HG02588 (cell line): ENCODE results near the gene FBXO46.
A peak's percentile ranks its signal among the peaks of the same experiment; 100 is the strongest.

ENCODE experiments used
- ATAC-seq: cut with Tn5 transposase; IDR thresholded peaks from one replicate; pipeline ENCODE4 v1.9.1; 2021; ENCODE audit warnings: mild to moderate bottlenecking, moderate library complexity; ENCODE audit not compliant: unreplicated experiment

The FBXO46 gene, protein sequence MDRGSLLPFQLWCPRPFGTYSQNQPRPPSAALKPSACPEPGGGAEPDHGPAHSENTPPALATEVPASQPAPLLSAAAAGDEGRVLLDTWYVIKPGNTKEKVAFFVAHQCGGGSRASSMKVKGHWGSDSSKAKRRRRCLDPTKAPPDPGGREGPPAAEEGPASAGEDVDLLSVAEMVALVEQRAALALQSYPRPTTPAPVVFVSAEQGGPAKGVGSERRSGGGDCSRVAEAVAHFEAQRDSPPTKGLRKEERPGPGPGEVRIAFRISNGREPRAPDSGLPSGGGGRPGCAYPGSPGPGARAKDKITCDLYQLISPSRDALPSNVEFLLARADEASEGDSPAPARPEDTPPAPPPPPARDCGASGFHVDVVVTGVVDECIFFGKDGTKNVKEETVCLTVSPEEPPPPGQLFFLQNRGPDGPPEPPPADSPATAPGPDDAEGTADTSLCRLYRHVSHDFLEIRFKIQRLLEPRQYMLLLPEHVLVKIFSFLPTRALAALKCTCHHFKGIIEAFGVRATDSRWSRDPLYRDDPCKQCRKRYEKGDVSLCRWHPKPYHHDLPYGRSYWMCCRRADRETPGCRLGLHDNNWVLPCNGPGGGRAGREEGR

GRCh38 chr19:45730368-45731288 is at the start of gene FBXO46:
Gene FBXO46 (minus strand): TSS chr19:45730896. CDS start chr19:45713495, 17,401 bp downstream.
- ATAC-seq: peak; percentile 89

GRCh38 chr19:45780146-45780447 is 49.4 kb upstream of the FBXO46 start:
- ATAC-seq: no peak

- peak; percentile 70 for ATAC-seq
Measured at GRCh38 chr19:45779231-45780145, 48.8 kb upstream of the FBXO46 start.

- ATAC-seq: no peak
Measured at GRCh38 chr19:45778010-45778661, 47.4 kb upstream of the FBXO46 start.

- ATAC-seq: no peak
Measured at GRCh38 chr19:45777395-45777961, 46.8 kb upstream of the FBXO46 start.

DNA sequence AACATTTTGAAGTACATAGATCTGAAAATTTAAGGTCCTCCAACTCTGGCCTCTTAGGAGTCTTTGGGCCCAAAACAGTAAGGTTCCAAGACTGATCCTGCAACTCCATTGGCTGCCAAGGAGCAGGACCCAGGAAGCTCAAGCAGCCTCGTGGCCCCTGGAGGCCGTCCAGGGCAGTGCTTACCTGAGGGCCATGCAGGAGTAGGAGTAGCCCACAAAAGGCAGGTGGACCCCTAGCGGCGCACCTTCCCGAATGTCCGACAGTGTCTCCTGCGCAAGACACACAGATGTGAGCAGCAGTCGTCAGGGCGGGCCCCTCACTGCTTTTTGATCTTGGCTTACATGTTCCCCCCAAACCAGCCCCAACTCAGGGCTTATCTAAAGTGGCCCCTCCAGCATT is 44.1 kb upstream of the FBXO46 start:
- ATAC-seq: no peak

DNA sequence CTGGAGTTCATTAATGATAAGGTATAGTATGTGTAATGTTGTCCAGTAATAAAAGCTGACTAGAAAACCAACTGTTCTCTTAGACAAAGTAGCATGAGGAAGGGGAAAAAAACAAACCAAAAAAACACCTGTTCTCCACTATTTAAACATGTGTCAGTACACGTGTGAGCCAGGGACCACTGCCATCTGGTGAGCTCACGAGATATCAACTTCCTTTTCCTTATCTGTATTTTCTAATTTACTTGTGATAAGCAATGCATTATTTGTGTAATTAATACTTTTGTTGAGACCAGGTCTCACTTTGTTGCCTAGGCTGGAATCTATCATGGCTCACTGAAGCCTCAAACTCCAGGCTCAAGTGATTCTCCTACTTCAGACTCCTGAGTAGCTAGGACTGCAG is 42.7 kb upstream of the FBXO46 start:
- ATAC-seq: no peak

DNA sequence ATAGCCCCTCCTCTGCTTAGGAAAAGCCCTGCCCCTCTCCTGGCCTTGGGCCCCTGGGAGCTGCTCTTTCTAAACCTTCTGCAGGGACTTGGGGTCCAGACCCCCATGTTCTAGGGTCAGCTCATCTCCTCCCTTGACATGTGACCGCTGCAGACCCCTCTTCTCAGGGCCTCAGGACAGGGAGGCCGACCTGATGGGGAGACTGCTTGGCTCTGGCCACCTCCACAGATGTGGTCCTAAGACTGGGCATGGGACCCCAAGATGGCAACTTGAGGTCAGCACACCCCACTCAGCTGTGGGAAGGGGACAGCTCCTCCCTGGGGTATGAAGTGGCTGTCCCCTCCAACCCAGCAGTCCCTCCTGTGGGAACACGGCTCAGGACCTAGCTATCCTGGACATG is 42.2 kb upstream of the FBXO46 start:
- no peak for ATAC-seq

DNA sequence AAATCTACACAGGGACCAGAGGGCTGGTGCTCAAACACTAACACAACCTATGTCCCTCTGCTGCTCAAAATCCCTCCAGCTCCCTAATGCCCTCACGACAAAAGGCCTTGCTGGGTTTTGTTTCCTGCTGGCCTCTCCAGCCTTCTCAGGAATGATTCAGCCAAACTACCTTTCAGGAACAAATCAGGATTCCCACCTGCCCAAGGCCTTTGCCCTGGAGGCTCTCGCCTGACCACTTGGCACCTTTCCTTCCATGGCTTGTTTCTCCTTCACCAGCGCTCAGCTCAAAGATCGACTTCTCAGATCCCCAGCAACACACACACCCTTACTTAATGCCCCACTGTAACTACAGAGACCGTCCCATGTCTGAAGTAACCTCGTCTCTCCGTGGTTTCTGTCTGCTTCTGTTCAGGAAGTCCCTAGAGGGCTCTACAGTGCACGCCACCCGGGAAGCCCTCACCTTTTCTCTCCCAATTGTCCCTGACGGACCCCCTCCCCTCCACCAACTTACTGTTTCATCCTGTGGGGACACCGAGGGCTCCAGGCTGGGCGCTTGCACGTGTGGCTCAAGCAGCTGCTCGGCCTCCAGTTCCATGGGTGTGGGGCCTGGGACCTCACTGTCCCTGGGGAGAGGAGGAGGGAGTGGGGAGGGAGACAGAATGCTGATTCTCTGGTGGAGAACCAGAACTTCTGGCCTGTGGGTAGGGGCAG is 41.6 kb upstream of the FBXO46 start:
- ATAC-seq: no peak

GRCh38 chr19:45771311-45771933 is 40.7 kb upstream of the FBXO46 start:
- ATAC-seq: no peak

GRCh38 chr19:45770192-45771101 is 39.8 kb upstream of the FBXO46 start:
- peak; percentile 45 for ATAC-seq

- ATAC-seq: no peak
Measured at GRCh38 chr19:45769821-45770191, 39.1 kb upstream of the FBXO46 start.

- ATAC-seq: peak; percentile 62
Measured at GRCh38 chr19:45768984-45769782, 38.5 kb upstream of the FBXO46 start, which contains the start of gene SIX5. Gene SIX5 (minus strand): TSS chr19:45769252. CDS start chr19:45768844, 408 bp downstream.

- no peak for ATAC-seq
Measured at GRCh38 chr19:45768655-45768983, 37.9 kb upstream of the FBXO46 start.

GRCh38 chr19:45767881-45768654 is 37.4 kb upstream of the FBXO46 start:
- no peak for ATAC-seq

DNA sequence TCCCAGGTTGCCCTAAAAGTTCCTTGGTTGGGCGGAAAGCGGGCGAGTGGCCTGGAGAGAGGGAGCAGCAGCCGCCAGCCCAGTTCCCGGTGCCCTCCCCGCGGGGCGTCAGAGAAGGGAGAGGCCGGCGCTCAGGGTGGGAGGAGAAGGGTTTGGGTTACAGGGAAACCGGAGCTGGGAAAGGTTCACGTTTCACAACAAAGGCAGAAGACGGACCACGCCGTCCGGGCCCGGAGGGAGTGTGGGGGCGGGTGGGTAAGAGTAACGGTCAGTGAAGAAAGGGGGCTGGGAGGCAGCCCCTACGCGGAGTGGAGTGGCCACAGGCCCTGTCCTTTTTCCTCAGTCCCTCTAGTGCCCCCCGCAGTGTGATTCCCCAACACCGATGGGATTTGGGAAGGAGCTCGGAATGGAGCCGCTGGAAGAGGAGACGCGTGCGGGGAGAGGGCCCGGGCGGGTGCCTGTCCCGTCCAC is 36.7 kb upstream of the FBXO46 start:
- no peak for ATAC-seq
